ENCODE results near the gene NRG3. TPM values are rescaled to one million over a fixed set of nuclear protein-coding genes. Genes with fewer than 3 reads are reported as not detected.

NRG3 gene
- total and polyA plus RNA-seq, 2 of the 4 experiments (the other 2 are of a cell fraction) = not detected

- no peak overlapping the region for H3K4me3 ChIP-seq (ENCODE audit: insufficient read depth, low read depth, low read length)
- no peaks in the 10 kb centered on the region for H3K27me3 ChIP-seq (ENCODE audit: control insufficient read depth, insufficient read depth, low read length)
- no peak overlapping the region for H4K8ac ChIP-seq (ENCODE audit: low read depth in 2 of 2, low read length in 2 of 2)
- DNase-seq = no peak
- no peak overlapping the region for H3K4ac ChIP-seq (ENCODE audit: low read depth, low read length)
- no peak overlapping the region for H2AK5ac ChIP-seq (ENCODE audit: low read depth, low read length)
- H2BK120ac ChIP-seq (ENCODE audit: low read depth, low read length) = no peak overlapping the region
- no peak overlapping the region for H2AK9ac ChIP-seq (replicated peaks; ENCODE audit: low read depth, low read length, poor library complexity)
- no peak overlapping the region for H3K56ac ChIP-seq (ENCODE audit: extremely low read depth, insufficient read depth, low read length)
- TF ChIP-seq CEBPB (IDR thresholded peaks at IDR 0.05; ENCODE audit: low read depth, low read length) (no peak), MXI1 (IDR thresholded peaks at IDR 0.05; ENCODE audit: borderline replicate concordance, low read depth, low read length) (no peak), BHLHE40 (IDR thresholded peaks at IDR 0.05; ENCODE audit: low read depth, low read length) (no peak), MAZ (IDR thresholded peaks at IDR 0.05; ENCODE audit: borderline replicate concordance, low read depth, low read length) (no peak), USF2 (IDR thresholded peaks at IDR 0.05; ENCODE audit: low read depth, low read length) (no peak), CHD1 (IDR thresholded peaks at IDR 0.05; ENCODE audit: low read depth, low read length) (no peak), SMC3 (IDR thresholded peaks at IDR 0.05; ENCODE audit: low read depth, low read length) (no peak), FOS (IDR thresholded peaks at IDR 0.05; ENCODE audit: low read depth, low read length) (no peak)
- H2AFZ ChIP-seq (replicated peaks; ENCODE audit: low read length, poor library complexity) = no peak overlapping the region
- H3K23ac ChIP-seq (ENCODE audit: low read depth, low read length) = no peak overlapping the region
- no peak overlapping the region for H3K18ac ChIP-seq (ENCODE audit: low read depth, low read length)
- no peaks in the 10 kb centered on the region for H3K4me1 ChIP-seq (ENCODE audit: control insufficient read depth, insufficient read depth, low read length)
- peaks cover 2% of the 10 kb centered on the region for H3K9me3 ChIP-seq (ENCODE audit: control insufficient read depth, insufficient read depth, low read length)
- H3K79me1 ChIP-seq (ENCODE audit: low read depth in 1 of 2, low read length in 2 of 2) = no peaks in the 10 kb centered on the region
- CTCF ChIA-PET = no interaction called here
- H3K4me2 ChIP-seq (ENCODE audit: low read depth, low read length) = no peak overlapping the region
- dilution Hi-C loops (cut with HindIII; ENCODE audit: low sequenced_read_pairs, unreplicated experiment) (no loop called here), intact Hi-C loops (cut with micrococcal nuclease) (no loop called here), in situ Hi-C loops (cut with MboI; ENCODE audit: low sequenced_read_pairs) (no loop called here)
- no peak overlapping the region for H4K91ac ChIP-seq (ENCODE audit: insufficient read depth, low read depth, low read length)
- H3K14ac ChIP-seq (replicated peaks; ENCODE audit: low read depth, low read length) = no peak overlapping the region
- no peak for ATAC-seq (ENCODE audit: low read depth)
- H3K36me3 ChIP-seq (ENCODE audit: control insufficient read depth, insufficient read depth, low read length) = no peaks in the 10 kb centered on the region
- H2BK20ac ChIP-seq (ENCODE audit: low read depth, low read length) = no peak overlapping the region
- no peak overlapping the region for H4K5ac ChIP-seq (ENCODE audit: low read depth, low read length)
- no TSS peak for BruUV-seq (replicated peaks)
- H3K9me1 ChIP-seq (ENCODE audit: insufficient read depth, low read length) = no peaks in the 10 kb centered on the region
- no CpG with 5 or more reads among the region's 3 CpGs for WGBS, 2 experiments (ENCODE audit: extremely low coverage in 2 of 2, insufficient read length in 1 of 2)
- no peak overlapping the region for H3K27ac ChIP-seq (ENCODE audit: insufficient read depth, low read length)
- no peak overlapping the region for H3K9ac ChIP-seq (ENCODE audit: low read depth, low read length)
- no peaks in the 10 kb centered on the region for H4K20me1 ChIP-seq (ENCODE audit: insufficient read depth, low read length)
- H2BK5ac ChIP-seq (ENCODE audit: low read depth, low read length, poor library complexity, severe bottlenecking) = no peak overlapping the region
- no peak overlapping the region for H2BK15ac ChIP-seq (ENCODE audit: low read depth, low read length)
- POLR2A ChIA-PET (ENCODE audit: unreplicated experiment) = no interaction called here
These were observed 972.2 kb downstream of the NRG3 start for GRCh38 chr10:82847242-82847641.

All from IMR-90 (cell line).